ENCODE data around the gene LGALS7. TPM values are rescaled to one million over a fixed set of nuclear protein-coding genes. Genes with fewer than 3 reads are reported as not detected.
"Not testable (repeated sequence)": the region's sequence is repeated elsewhere in the genome, so short reads cannot be mapped to it uniquely, and the experiment has no call there.

The LGALS7 gene
- total and polyA plus RNA-seq, 2 of the 4 experiments (the other 2 are of a cell fraction), result not detected

DNA sequence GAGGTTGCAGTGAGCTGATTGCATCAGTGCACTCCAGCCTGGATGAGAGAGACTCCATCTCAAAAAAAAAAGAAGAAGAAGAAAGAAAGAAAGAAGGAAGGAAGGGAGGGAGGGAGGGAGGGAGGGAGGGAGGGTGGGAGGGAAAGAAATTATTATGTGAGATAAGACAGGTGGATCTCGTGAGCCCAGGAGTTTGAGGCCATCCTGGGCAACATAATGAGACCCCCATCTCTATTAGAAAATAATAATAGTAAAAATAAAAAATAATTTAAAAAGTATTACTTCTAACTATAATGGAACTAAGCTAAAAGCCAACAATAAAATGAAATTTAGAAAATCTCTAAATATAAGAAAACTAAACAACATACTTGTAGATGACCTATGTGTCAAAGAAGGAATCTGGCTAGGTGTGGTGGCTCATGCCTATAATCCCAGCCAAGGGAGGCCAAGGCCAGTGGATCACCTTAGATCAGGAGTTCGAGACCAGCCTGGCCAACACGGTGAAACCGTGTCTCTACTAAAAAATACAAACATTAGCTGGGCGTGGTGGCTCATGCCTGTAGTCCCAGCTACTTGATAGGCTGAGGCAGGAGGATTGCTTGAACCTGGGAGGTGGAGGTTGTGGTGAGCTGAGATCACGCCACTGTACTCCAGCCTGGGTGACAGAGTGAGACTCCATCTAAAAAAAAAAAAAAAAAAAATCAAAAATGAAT lies 12.4 kb downstream of the LGALS7 start:
- H3K23ac ChIP-seq (ENCODE audit: low read depth, low read length); H2BK20ac ChIP-seq (ENCODE audit: low read depth, low read length); H3K9me3 ChIP-seq (ENCODE audit: control insufficient read depth, insufficient read depth, low read length); H3K9me1 ChIP-seq (ENCODE audit: insufficient read depth, low read length); H2BK120ac ChIP-seq (ENCODE audit: low read depth, low read length); H4K91ac ChIP-seq (ENCODE audit: insufficient read depth, low read depth, low read length); H4K8ac ChIP-seq (ENCODE audit: low read depth in 2 of 2, low read length in 2 of 2); H3K4ac ChIP-seq (ENCODE audit: low read depth, low read length); H2AFZ ChIP-seq (replicated peaks; ENCODE audit: low read length, poor library complexity); intact Hi-C loops (cut with micrococcal nuclease); H4K20me1 ChIP-seq (ENCODE audit: insufficient read depth, low read length); H2AK9ac ChIP-seq (replicated peaks; ENCODE audit: low read depth, low read length, poor library complexity); dilution Hi-C loops (cut with HindIII; ENCODE audit: low sequenced_read_pairs, unreplicated experiment); H3K27me3 ChIP-seq (ENCODE audit: control insufficient read depth, insufficient read depth, low read length); H2AK5ac ChIP-seq (ENCODE audit: low read depth, low read length); POLR2A ChIA-PET (ENCODE audit: unreplicated experiment); BruUV-seq (replicated peaks); H3K4me1 ChIP-seq (ENCODE audit: control insufficient read depth, insufficient read depth, low read length); H3K9ac ChIP-seq (ENCODE audit: low read depth, low read length); ATAC-seq (ENCODE audit: low read depth); H3K27ac ChIP-seq (ENCODE audit: insufficient read depth, low read length); H3K79me1 ChIP-seq (ENCODE audit: low read depth in 1 of 2, low read length in 2 of 2); H2BK15ac ChIP-seq (ENCODE audit: low read depth, low read length); in situ Hi-C loops (cut with MboI; ENCODE audit: low sequenced_read_pairs); H3K14ac ChIP-seq (replicated peaks; ENCODE audit: low read depth, low read length); H3K18ac ChIP-seq (ENCODE audit: low read depth, low read length); H2BK5ac ChIP-seq (ENCODE audit: low read depth, low read length, poor library complexity, severe bottlenecking); H3K4me2 ChIP-seq (ENCODE audit: low read depth, low read length); H4K5ac ChIP-seq (ENCODE audit: low read depth, low read length); H3K36me3 ChIP-seq (ENCODE audit: control insufficient read depth, insufficient read depth, low read length); DNase-seq; H3K56ac ChIP-seq (ENCODE audit: extremely low read depth, insufficient read depth, low read length); H3K4me3 ChIP-seq (ENCODE audit: insufficient read depth, low read depth, low read length): not testable (repeated sequence)
- CTCF ChIA-PET, result interaction anchor here (0.6 to 1.0 kb wide), 3 partner anchors 9 to 195 kb away, joined by 3 to 8 read pairs (median 6); no protein-coding TSS in a partner anchor
- whole genome bisulfite sequencing, 2 experiments (ENCODE audit: extremely low coverage in 2 of 2, insufficient read length in 1 of 2), result no CpG with 5 or more reads among the region's 6 CpGs
